Epithelial cell of esophagus (primary cell): ENCODE data around the gene UTP25.
A peak's percentile ranks its signal among the peaks of the same experiment; 100 is the strongest.

Experiments used
- DNase-seq: peaks from one replicate; pipeline ENCODE4 v3.0.0; 2010; ENCODE audit warnings: low read depth
- H3K4me3 ChIP-seq: 2 replicates; pipeline ENCODE4 v1.5.1; 2011; ENCODE audit warnings: mild to moderate bottlenecking, low read length, control low read depth
- TF ChIP-seq, protein P1 (sequence below): IDR thresholded peaks from 2 replicates; pipeline ENCODE4 v1.5.1; 2011; ENCODE audit warnings: low read depth, mild to moderate bottlenecking, low read length, control low read depth, inconsistent platforms; ENCODE audit not compliant: insufficient read depth; ENCODE audit errors: missing control alignments

Gene UTP25

DNA sequence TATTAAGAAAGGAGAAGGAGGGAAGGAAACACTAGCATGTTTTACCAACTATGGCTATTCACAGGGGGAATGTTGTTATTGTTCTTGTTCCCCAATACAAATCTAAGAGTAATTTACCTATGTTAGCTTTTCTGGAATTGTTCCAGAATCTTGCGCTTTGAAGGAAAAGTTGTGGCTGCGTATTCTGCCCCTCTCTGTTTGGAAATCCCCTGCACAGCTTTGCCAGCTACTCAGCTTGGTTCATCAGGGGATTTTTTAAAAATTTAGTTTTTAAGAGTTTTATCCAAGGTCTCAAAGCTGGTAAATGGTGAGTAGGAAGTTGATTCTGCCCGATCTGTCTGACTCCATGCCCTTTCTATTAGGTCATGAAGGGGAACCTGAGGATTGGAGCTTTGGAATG, 12.3 kb upstream of the UTP25 start:
- no peak overlapping the region for H3K4me3 ChIP-seq
- DNase-seq: no peak
- TF ChIP-seq, protein P1, sequence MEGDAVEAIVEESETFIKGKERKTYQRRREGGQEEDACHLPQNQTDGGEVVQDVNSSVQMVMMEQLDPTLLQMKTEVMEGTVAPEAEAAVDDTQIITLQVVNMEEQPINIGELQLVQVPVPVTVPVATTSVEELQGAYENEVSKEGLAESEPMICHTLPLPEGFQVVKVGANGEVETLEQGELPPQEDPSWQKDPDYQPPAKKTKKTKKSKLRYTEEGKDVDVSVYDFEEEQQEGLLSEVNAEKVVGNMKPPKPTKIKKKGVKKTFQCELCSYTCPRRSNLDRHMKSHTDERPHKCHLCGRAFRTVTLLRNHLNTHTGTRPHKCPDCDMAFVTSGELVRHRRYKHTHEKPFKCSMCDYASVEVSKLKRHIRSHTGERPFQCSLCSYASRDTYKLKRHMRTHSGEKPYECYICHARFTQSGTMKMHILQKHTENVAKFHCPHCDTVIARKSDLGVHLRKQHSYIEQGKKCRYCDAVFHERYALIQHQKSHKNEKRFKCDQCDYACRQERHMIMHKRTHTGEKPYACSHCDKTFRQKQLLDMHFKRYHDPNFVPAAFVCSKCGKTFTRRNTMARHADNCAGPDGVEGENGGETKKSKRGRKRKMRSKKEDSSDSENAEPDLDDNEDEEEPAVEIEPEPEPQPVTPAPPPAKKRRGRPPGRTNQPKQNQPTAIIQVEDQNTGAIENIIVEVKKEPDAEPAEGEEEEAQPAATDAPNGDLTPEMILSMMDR: no peak

DNA sequence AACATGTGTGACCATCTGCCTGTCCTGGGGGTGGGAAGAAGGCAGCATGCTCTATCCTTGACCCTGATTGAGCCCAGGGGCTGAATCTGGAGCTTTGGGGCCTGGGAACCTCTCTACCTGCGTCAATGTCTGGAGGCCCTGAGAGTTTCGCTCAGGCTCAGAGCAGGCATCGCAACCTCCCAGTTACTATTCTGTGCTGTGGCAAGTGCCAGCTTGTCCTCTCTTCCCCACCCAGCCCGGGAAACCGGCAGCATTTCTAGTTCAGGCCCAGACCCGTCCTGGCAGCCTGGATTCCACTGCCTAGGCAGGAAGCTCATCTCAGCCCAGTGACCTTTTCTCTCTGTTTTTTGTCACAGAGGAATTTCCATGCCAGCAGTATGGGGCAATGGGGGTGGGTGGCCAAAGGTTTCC, 11.8 kb upstream of the UTP25 start:
- TF ChIP-seq, protein P1: no peak
- peak; percentile 100 for DNase-seq
- H3K4me3 ChIP-seq: peak overlapping the region; percentile 31

DNA sequence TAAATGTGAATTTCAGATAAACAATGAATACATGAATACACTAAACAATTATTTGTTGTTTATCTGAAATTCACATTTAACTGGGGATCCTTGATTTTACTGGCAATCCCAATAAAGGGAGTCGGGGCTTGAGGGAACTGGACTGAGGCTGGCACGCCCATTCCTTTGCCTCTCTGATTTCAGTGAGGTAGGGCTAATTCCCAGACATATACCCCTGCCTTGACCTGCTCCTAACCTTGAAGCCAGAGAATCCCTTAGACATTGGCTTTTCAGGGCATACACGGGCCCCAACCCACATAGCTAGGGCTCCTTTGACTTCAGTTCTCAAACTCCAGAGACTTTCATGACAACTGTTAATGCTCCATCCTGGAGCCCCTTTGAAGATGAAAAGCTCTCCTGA, 10.8 kb upstream of the UTP25 start:
- TF ChIP-seq, protein P1: no peak
- H3K4me3 ChIP-seq: no peak overlapping the region
- no peak for DNase-seq

DNA sequence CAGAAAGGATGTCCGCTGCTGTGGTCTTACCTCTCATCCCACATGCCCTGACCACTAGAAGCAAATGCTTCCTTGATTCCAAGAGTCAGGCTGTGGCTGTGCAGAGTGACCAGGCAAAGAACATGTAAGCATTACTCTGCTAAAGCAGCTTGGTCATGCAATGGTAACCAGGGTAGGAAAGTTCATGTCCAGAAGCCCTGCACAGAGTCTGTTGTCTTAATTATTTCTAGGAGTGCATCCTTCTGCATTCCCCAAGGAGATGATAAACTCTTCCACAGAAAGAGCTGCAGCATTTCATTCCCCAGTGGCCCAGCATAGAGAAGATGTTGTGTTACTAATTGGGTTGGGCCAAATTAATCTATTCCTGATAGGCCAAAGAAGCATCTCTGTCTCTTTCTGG, 10.1 kb upstream of the UTP25 start:
- TF ChIP-seq, protein P1: no peak
- H3K4me3 ChIP-seq: no peak overlapping the region
- no peak for DNase-seq

DNA sequence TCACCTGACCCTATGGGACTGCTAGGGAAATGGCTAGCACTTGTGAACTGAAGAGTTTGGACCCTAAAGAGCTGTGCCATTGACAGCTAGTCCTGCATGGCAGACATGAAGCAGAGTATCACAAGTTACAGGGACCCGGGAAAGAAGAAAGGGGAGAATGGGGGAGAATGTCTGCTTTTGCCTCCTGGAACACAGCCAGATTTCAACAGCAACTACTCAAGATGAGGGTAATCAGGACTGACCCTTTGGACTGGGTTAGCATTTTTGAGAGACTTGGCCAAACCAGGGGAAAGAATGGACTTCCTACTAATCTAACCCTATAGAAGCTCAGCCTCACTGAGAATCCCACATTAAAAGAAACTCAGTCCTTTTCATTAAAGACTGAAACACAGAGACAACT, 8.7 kb upstream of the UTP25 start:
- H3K4me3 ChIP-seq: no peak overlapping the region
- DNase-seq: no peak
- TF ChIP-seq, protein P1: no peak

DNA sequence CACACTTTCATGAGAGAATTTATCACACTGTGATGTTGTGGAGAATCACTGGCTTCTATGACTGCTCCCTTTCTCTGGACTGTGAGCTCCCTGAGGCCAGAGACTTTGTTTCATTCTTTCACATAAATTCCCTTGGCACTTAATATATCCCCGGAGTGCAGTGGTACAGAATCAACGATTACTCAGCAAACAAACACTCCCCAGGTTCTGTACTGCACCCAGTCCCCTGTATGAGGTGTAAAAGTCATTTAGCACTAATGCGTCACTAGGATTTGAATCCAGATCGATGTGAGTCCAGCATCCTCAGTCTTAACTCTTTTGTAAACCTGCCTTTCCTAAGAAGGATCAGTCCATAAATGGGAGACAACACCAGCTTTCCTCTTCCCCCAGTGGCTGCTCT, 6.8 kb upstream of the UTP25 start:
- TF ChIP-seq, protein P1: no peak
- H3K4me3 ChIP-seq: no peak overlapping the region
- DNase-seq: peak; percentile 67

DNA sequence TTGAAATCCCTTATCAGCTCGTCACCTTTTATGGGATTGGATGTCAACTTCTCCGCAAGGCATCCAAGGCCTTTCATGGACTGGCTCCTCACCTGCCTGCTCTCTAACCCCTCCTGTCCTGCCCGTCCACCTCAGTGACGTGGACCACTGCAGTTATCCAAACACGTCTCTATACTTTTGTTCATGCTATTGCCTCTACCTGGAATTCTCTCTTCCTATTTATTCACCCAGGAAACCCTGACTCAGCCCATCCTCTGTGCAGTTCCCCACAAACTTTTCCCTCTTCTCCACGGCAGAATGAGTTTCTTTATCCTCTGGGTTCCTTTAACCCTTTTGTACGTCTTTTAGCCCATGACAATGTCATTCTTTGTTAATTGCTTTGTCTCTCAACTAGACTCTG, 5.1 kb upstream of the UTP25 start:
- TF ChIP-seq, protein P1: no peak

More for the DNA sequence above, 5.1 kb upstream of the UTP25 start:
- H3K4me3 ChIP-seq: peak overlapping the region; percentile 13
- peak; percentile 60 for DNase-seq
